ENCODE data around the gene TDRKH.

The TDRKH gene

GRCh38 chr1:151807766-151808165 is 17.5 kb upstream of the TDRKH start:
- H3K4me1 ChIP-seq (ENCODE audit: low read length) = no peaks in the 10 kb centered on the region
- no peaks in the 10 kb centered on the region for H4K20me1 ChIP-seq (ENCODE audit: insufficient read depth, low read length)
- H3K27ac ChIP-seq (ENCODE audit: low read length) = no peak overlapping the region
- no peak overlapping the region for H3K4me2 ChIP-seq (ENCODE audit: low read depth, low read length)
- DNase-seq = no peak
- no peak overlapping the region for H3K9ac ChIP-seq (ENCODE audit: low read length)
- no peaks in the 10 kb centered on the region for H3K9me3 ChIP-seq (replicated peaks; ENCODE audit: insufficient read depth, low read length)
- H3K79me2 ChIP-seq (ENCODE audit: low read length) = no peaks in the 10 kb centered on the region
- no peaks in the 10 kb centered on the region for H3K27me3 ChIP-seq (replicated peaks; ENCODE audit: insufficient read depth, low read length)
- no peaks in the 10 kb centered on the region for H3K36me3 ChIP-seq (replicated peaks; ENCODE audit: insufficient read depth, low read length)
- no peaks in the 10 kb centered on the region for H3F3A ChIP-seq (ENCODE audit: insufficient read depth, low read length)
- no peaks in the 10 kb centered on the region for H3K9me2 ChIP-seq (replicated peaks; ENCODE audit: insufficient read depth, low read length)
- no peak overlapping the region for H3K4me3 ChIP-seq (ENCODE audit: low read length)
- TF ChIP-seq EZH2 (optimal IDR thresholded peaks at IDR 0.05; ENCODE audit: low read depth, low read length) (no peak), CTCF (IDR thresholded peaks at IDR 0.05; ENCODE audit: low read length) (no peak), EZH2phosphoT487 (IDR thresholded peaks at IDR 0.05; ENCODE audit: low read length) (no peak)
- no peak overlapping the region for H2AFZ ChIP-seq (ENCODE audit: low read length)

- no peak overlapping the region for H3K27ac ChIP-seq (ENCODE audit: low read length)
- H2AFZ ChIP-seq (ENCODE audit: low read length) = no peak overlapping the region
- no peak for DNase-seq
- H3K36me3 ChIP-seq (replicated peaks; ENCODE audit: insufficient read depth, low read length) = no peaks in the 10 kb centered on the region
- H3K27me3 ChIP-seq (replicated peaks; ENCODE audit: insufficient read depth, low read length) = no peaks in the 10 kb centered on the region; the same call in 1 of the 2 replicates
- H3K9me2 ChIP-seq (replicated peaks; ENCODE audit: insufficient read depth, low read length) = no peaks in the 10 kb centered on the region
- no peaks in the 10 kb centered on the region for H3K79me2 ChIP-seq (ENCODE audit: low read length)
- H3K9me3 ChIP-seq (replicated peaks; ENCODE audit: insufficient read depth, low read length) = no peaks in the 10 kb centered on the region
- H3F3A ChIP-seq (ENCODE audit: insufficient read depth, low read length) = no peaks in the 10 kb centered on the region
- H3K4me1 ChIP-seq (ENCODE audit: low read length) = no peaks in the 10 kb centered on the region
- H4K20me1 ChIP-seq (ENCODE audit: insufficient read depth, low read length) = no peaks in the 10 kb centered on the region
- H3K4me3 ChIP-seq (ENCODE audit: low read length) = no peak overlapping the region
- H3K9ac ChIP-seq (ENCODE audit: low read length) = no peak overlapping the region
- H3K4me2 ChIP-seq (ENCODE audit: low read depth, low read length) = no peak overlapping the region
- TF ChIP-seq CTCF (IDR thresholded peaks at IDR 0.05; ENCODE audit: low read length) (no peak), EZH2phosphoT487 (IDR thresholded peaks at IDR 0.05; ENCODE audit: low read length) (no peak), EZH2 (optimal IDR thresholded peaks at IDR 0.05; ENCODE audit: low read depth, low read length) (no peak)
Measured at GRCh38 chr1:151807131-151807530, 16.8 kb upstream of the TDRKH start.

- H3K4me2 ChIP-seq (ENCODE audit: low read depth, low read length) = no peak overlapping the region
- no peak overlapping the region for H2AFZ ChIP-seq (ENCODE audit: low read length)
- no peaks in the 10 kb centered on the region for H3K79me2 ChIP-seq (ENCODE audit: low read length)
- H3K9me2 ChIP-seq (replicated peaks; ENCODE audit: insufficient read depth, low read length) = no peaks in the 10 kb centered on the region
- no peaks in the 10 kb centered on the region for H4K20me1 ChIP-seq (ENCODE audit: insufficient read depth, low read length)
- H3K9ac ChIP-seq (ENCODE audit: low read length) = no peak overlapping the region
- no peaks in the 10 kb centered on the region; the same call in 1 of the 2 replicates for H3K27me3 ChIP-seq (replicated peaks; ENCODE audit: insufficient read depth, low read length)
- no peaks in the 10 kb centered on the region for H3K36me3 ChIP-seq (replicated peaks; ENCODE audit: insufficient read depth, low read length)
- no peak overlapping the region for H3K27ac ChIP-seq (ENCODE audit: low read length)
- H3K9me3 ChIP-seq (replicated peaks; ENCODE audit: insufficient read depth, low read length) = no peaks in the 10 kb centered on the region
- no peak overlapping the region for H3K4me3 ChIP-seq (ENCODE audit: low read length)
- no peak for DNase-seq
- no peak for TF ChIP-seq EZH2 (optimal IDR thresholded peaks at IDR 0.05; ENCODE audit: low read depth, low read length)
- no peak for TF ChIP-seq EZH2phosphoT487 (IDR thresholded peaks at IDR 0.05; ENCODE audit: low read length)
- no peaks in the 10 kb centered on the region for H3K4me1 ChIP-seq (ENCODE audit: low read length)
- H3F3A ChIP-seq (ENCODE audit: insufficient read depth, low read length) = no peaks in the 10 kb centered on the region
Measured at GRCh38 chr1:151806170-151806569, 15.9 kb upstream of the TDRKH start.

- H3K9me2 ChIP-seq (replicated peaks; ENCODE audit: insufficient read depth, low read length) = no peaks in the 10 kb centered on the region
- no peak for DNase-seq
- H3K9me3 ChIP-seq (replicated peaks; ENCODE audit: insufficient read depth, low read length) = no peaks in the 10 kb centered on the region
- no peak within 1 kb of the TSS for H3K9ac ChIP-seq (ENCODE audit: low read length)
- no peak within 1 kb of the TSS for H3K4me3 ChIP-seq (ENCODE audit: low read length)
- H3K79me2 ChIP-seq (ENCODE audit: low read length) = no peaks in the 10 kb centered on the region
- H2AFZ ChIP-seq (ENCODE audit: low read length) = no peak within 1 kb of the TSS
- no peak for TF ChIP-seq EZH2 (optimal IDR thresholded peaks at IDR 0.05; ENCODE audit: low read depth, low read length)
- TF ChIP-seq CTCF (IDR thresholded peaks at IDR 0.05; ENCODE audit: low read length) = no peak
- no peak for TF ChIP-seq EZH2phosphoT487 (IDR thresholded peaks at IDR 0.05; ENCODE audit: low read length)
- no peaks in the 10 kb centered on the region; the same call in 1 of the 2 replicates for H3K27me3 ChIP-seq (replicated peaks; ENCODE audit: insufficient read depth, low read length)
- H3K4me1 ChIP-seq (ENCODE audit: low read length) = no peaks in the 10 kb centered on the region
- H3K36me3 ChIP-seq (replicated peaks; ENCODE audit: insufficient read depth, low read length) = no peaks in the 10 kb centered on the region
- H4K20me1 ChIP-seq (ENCODE audit: insufficient read depth, low read length) = no peaks in the 10 kb centered on the region
- H3K4me2 ChIP-seq (ENCODE audit: low read depth, low read length) = no peak within 1 kb of the TSS
- H3K27ac ChIP-seq (ENCODE audit: low read length) = no peak within 1 kb of the TSS
- H3F3A ChIP-seq (ENCODE audit: insufficient read depth, low read length) = no peaks in the 10 kb centered on the region
Measured at GRCh38 chr1:151805066-151805820, 14.9 kb upstream of the TDRKH start, which contains the start of gene LINGO4. LINGO4 (minus strand) TSS chr1:151805419; CDS start chr1:151802704, 2,715 bp downstream.

Measured in MM.1S (cell line).